HEK293 (cell line): Measurements from ENCODE around the gene CACNA2D4.

ENCODE experiments used
- CTCF ChIA-PET: fragments of 350-600 bp; formaldehyde crosslinking; extraction: SDS; loops from one replicate; lab custom pipeline; 2021; ENCODE audit warnings: antibody characterized with exemption; lab: Yijun Ruan, JAX
- POLR2A ChIA-PET: fragments of 300-600 bp; formaldehyde crosslinking; extraction: SDS; loops from one replicate; lab custom pipeline; 2020; ENCODE audit warnings: antibody characterized with exemption, inconsistent platforms; lab: Yijun Ruan, JAX
- H3K27ac ChIP-seq: fragments of 200-500 bp; sonication (Bioruptor generic); 2 replicates; pipeline ENCODE4 v1.5.1; 2014; ENCODE audit warnings: low read depth, low read length, control low read depth, inconsistent platforms; ENCODE audit errors: extremely low read depth
- H3K36me3 ChIP-seq, 2 experiments: fragments of 200-500 bp in 1 of 2; sonication (Bioruptor generic) in 1 of 2; 1 replicate in 1 of 2; 2 replicates in 1 of 2; pipeline ENCODE4 v1.5.1; 2014 to 2017; ENCODE audit warnings: inconsistent platforms in 2 of 2, low read length in 2 of 2; ENCODE audit not compliant: control insufficient read depth in 2 of 2, insufficient read depth in 1 of 2
- H3K4me1 ChIP-seq: fragments of 200-500 bp; sonication (Bioruptor generic); 2 replicates; pipeline ENCODE4 v1.5.1; 2014; ENCODE audit warnings: mild to moderate bottlenecking, low read length, inconsistent platforms; ENCODE audit not compliant: control insufficient read depth, insufficient read depth
- H3K4me3 ChIP-seq: 2 replicates; pipeline ENCODE4 v1.5.1; 2011; ENCODE audit warnings: low read depth, mild to moderate bottlenecking, control low read depth, low read length, moderate library complexity
- H3K9me3 ChIP-seq: fragments of 200-500 bp; sonication (Bioruptor generic); 2 replicates; pipeline ENCODE4 v1.5.1; 2014; ENCODE audit warnings: low read depth, low read length, inconsistent platforms; ENCODE audit not compliant: control insufficient read depth, insufficient read depth
- CTCF ChIP-seq: fragments of 450-650 bp; formaldehyde crosslinking; IDR thresholded peaks from 2 replicates; pipeline ENCODE4 v1.5.1; 2016; ENCODE audit warnings: missing biosample characterization, missing genetic modification characterization
- PRDM6 ChIP-seq: fragments of 450-650 bp; formaldehyde crosslinking; IDR thresholded peaks from 2 replicates; pipeline ENCODE4 v1.5.1; 2017; ENCODE audit warnings: missing biosample characterization, missing genetic modification characterization
- SALL2 ChIP-seq: fragments of 450-650 bp; formaldehyde crosslinking; IDR thresholded peaks from 2 replicates; pipeline ENCODE4 v1.5.0; 2017; ENCODE audit warnings: missing biosample characterization, mild to moderate bottlenecking, missing genetic modification characterization, borderline replicate concordance
- ZBTB8A ChIP-seq: fragments of 450-650 bp; formaldehyde crosslinking; IDR thresholded peaks from 2 replicates; pipeline ENCODE4 v1.5.1; 2016; ENCODE audit warnings: missing biosample characterization, missing genetic modification characterization
- ZIC2 ChIP-seq: fragments of 450-650 bp; formaldehyde crosslinking; IDR thresholded peaks from 2 replicates; pipeline ENCODE4 v1.5.1; 2016; ENCODE audit warnings: missing biosample characterization, missing genetic modification characterization
- ZNF223 ChIP-seq: fragments of 450-650 bp; formaldehyde crosslinking; IDR thresholded peaks from 2 replicates; pipeline ENCODE4 v1.5.1; 2016; ENCODE audit warnings: missing biosample characterization, missing genetic modification characterization
- ZNF239 ChIP-seq: fragments of 450-650 bp; formaldehyde crosslinking; IDR thresholded peaks from 2 replicates; pipeline ENCODE4 v1.5.1; 2016; ENCODE audit warnings: missing biosample characterization, missing genetic modification characterization
- ZNF548 ChIP-seq: fragments of 450-650 bp; formaldehyde crosslinking; IDR thresholded peaks from 2 replicates; pipeline ENCODE4 v1.5.1; 2016; ENCODE audit warnings: missing biosample characterization, missing genetic modification characterization
- ZNF571 ChIP-seq: fragments of 450-650 bp; formaldehyde crosslinking; IDR thresholded peaks from 2 replicates; pipeline ENCODE4 v1.5.0; 2017; ENCODE audit warnings: missing biosample characterization, missing genetic modification characterization
- ZNF837 ChIP-seq: fragments of 450-650 bp; formaldehyde crosslinking; IDR thresholded peaks from 2 replicates; pipeline ENCODE4 v1.5.1; 2016; ENCODE audit warnings: missing biosample characterization, missing genetic modification characterization
- TF ChIP-seq, protein P1 (sequence below): fragments of 450-650 bp; formaldehyde crosslinking; IDR thresholded peaks from 2 replicates; pipeline ENCODE4 v1.5.1; 2016; ENCODE audit warnings: missing biosample characterization, missing genetic modification characterization, borderline replicate concordance

CACNA2D4 gene

DNA sequence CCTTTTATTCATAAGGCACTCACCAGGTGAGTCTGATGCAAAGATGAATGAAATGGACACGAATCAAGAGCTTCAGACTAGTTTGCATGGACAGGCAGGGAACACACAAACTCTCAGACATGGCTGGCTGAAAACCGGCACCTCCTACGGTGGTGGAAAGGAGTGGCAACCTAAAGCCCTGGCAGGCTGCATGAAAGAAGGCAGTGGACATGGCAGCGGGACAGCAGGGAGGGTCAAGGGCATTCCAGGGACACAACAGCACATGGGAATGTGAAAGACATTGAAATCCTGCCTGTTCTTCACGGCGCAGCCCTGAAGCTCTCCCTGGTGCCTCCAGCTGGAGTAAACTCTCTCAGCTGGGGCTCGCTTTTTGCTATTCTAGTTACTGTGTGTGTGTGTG, 114.7 kb downstream of the CACNA2D4 start:
- Histone ChIP-seq H3K4me3 (no peak overlapping the region), H3K9me3 (no peaks in the 10 kb centered on the region), H3K4me1 (no peaks in the 10 kb centered on the region), H3K36me3 (no peaks in the 10 kb centered on the region), H3K27ac (no peak overlapping the region)
- CTCF ChIA-PET, result interaction anchor here (0.6 to 5.1 kb wide), 4 partner anchors 12 to 481 kb away, joined by 3 to 22 read pairs (median 4); no protein-coding TSS in a partner anchor
- POLR2A ChIA-PET, result no interaction called here
- TF ChIP-seq ZNF223 (tag by site-specific recombination), result no peak
- TF ChIP-seq, protein P1, sequence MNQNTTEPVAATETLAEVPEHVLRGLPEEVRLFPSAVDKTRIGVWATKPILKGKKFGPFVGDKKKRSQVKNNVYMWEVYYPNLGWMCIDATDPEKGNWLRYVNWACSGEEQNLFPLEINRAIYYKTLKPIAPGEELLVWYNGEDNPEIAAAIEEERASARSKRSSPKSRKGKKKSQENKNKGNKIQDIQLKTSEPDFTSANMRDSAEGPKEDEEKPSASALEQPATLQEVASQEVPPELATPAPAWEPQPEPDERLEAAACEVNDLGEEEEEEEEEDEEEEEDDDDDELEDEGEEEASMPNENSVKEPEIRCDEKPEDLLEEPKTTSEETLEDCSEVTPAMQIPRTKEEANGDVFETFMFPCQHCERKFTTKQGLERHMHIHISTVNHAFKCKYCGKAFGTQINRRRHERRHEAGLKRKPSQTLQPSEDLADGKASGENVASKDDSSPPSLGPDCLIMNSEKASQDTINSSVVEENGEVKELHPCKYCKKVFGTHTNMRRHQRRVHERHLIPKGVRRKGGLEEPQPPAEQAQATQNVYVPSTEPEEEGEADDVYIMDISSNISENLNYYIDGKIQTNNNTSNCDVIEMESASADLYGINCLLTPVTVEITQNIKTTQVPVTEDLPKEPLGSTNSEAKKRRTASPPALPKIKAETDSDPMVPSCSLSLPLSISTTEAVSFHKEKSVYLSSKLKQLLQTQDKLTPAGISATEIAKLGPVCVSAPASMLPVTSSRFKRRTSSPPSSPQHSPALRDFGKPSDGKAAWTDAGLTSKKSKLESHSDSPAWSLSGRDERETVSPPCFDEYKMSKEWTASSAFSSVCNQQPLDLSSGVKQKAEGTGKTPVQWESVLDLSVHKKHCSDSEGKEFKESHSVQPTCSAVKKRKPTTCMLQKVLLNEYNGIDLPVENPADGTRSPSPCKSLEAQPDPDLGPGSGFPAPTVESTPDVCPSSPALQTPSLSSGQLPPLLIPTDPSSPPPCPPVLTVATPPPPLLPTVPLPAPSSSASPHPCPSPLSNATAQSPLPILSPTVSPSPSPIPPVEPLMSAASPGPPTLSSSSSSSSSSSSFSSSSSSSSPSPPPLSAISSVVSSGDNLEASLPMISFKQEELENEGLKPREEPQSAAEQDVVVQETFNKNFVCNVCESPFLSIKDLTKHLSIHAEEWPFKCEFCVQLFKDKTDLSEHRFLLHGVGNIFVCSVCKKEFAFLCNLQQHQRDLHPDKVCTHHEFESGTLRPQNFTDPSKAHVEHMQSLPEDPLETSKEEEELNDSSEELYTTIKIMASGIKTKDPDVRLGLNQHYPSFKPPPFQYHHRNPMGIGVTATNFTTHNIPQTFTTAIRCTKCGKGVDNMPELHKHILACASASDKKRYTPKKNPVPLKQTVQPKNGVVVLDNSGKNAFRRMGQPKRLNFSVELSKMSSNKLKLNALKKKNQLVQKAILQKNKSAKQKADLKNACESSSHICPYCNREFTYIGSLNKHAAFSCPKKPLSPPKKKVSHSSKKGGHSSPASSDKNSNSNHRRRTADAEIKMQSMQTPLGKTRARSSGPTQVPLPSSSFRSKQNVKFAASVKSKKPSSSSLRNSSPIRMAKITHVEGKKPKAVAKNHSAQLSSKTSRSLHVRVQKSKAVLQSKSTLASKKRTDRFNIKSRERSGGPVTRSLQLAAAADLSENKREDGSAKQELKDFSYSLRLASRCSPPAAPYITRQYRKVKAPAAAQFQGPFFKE (tag by site-specific recombination), result peak; percentile 49; the same call in 1 of the 2 replicates
- TF ChIP-seq ZNF239 (tag by site-specific recombination), result no peak
- TF ChIP-seq ZNF837, result no peak
- TF ChIP-seq, all 188 proteins: peak for 1

DNA sequence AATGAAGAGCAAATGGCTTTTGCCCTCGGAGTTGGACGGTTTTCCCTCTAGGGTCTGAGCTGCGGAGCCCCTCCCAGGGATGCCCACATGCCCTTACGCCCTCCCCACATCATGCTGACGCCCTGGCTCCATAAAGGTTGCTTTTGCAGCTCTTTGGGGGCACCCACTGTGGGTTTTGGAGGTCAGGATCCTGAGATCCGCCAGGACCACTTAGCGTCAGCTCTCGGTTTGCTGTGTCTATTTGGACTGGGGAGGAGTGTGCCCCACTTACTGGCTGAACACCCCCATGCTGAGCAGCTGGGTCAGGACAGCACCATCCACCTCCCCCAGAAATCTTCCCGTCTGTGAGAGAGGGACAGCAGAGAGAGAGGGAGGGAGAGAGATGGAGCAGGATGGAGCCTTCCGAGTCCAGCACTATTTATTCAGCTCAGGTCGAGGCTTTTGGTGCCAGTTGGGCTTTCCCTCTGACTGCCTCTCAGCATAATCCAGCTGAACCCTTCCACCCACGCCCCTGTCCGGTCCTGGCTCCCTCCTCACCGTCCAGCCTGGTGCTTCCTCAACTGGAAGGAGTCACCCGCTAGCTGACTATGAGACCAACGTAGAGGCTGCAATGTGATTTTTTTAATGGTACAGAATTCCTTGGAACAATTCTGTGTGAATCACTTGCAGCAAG, 117.0 kb downstream of the CACNA2D4 start:
- Histone ChIP-seq H3K4me1 (no peaks in the 10 kb centered on the region), H3K9me3 (no peaks in the 10 kb centered on the region), H3K27ac (no peak overlapping the region), H3K36me3 (no peaks in the 10 kb centered on the region)
- TF ChIP-seq PRDM6 (tag by site-specific recombination), result no peak
- no peak for TF ChIP-seq SALL2 (tag by site-specific recombination)
- TF ChIP-seq, all 188 proteins: peak for 0
- POLR2A ChIA-PET, result no interaction called here
- CTCF ChIA-PET, result interaction anchor here (0.5 to 5.1 kb wide), 7 partner anchors 10 to 990 kb away, joined by 3 to 22 read pairs (median 3); no protein-coding TSS in a partner anchor
- H3K4me3 ChIP-seq, result no peak overlapping the region

DNA sequence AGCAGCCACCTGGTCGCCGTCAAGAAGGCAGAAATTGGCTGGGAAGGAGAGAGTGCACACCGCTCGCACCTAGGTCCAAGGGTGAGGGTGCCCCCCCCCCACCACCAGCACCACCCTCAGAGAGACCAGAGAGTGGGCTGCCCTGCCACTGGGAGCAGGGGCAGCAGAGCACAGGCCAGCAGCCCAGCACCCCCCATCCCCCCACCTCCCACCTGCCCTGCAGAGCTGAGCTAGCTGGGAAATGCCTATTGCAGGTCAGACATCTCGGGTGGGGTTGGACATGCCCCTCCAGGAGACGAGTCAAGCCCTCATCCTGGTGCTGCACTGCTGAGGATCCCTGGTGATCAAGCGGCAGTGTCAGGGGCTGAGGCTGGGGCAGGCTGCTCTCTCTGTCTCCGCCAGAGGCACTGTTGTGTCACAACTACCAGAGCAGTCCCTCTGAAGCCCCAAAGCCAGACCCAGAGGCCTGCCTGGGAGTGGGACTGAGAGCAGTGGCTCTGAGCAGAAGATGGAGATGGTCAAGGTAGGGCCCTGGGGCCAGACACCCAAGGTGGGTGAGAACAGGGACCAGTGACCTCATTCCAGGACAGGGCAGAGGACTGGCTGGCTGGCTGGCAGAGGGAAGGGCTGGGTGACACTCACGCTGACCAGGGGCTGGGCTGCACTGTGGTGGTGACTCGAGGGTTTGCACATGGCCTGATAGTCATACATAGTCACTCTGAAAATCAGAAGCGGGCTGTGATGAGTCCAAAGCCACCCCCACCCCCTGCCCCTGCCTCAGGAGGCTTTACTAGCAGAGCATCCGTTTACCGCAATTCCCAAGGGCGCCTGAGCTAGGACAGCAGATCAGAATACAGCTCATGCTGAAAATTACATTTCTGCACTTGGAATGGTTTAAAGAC, 117.8 kb downstream of the CACNA2D4 start:
- Histone ChIP-seq H3K4me3 (no peak overlapping the region), H3K4me1 (no peaks in the 10 kb centered on the region; the same call in 1 of the 2 replicates), H3K27ac (no peak overlapping the region), H3K9me3 (no peaks in the 10 kb centered on the region), H3K36me3 (no peaks in the 10 kb centered on the region)
- TF ChIP-seq ZBTB8A (tag by site-specific recombination), result no peak
- no peak for TF ChIP-seq ZNF548 (tag by site-specific recombination)
- TF ChIP-seq ZNF571 (tag by site-specific recombination), result no peak
- TF ChIP-seq ZIC2 (tag by site-specific recombination), result peak; percentile 32; the same call in 1 of the 2 replicates
- TF ChIP-seq CTCF (tag by site-specific recombination), result peak; percentile 63
- CTCF ChIA-PET, result interaction anchor here (0.5 to 5.1 kb wide), 8 partner anchors 9 to 989 kb away, joined by 3 to 22 read pairs (median 3); no protein-coding TSS in a partner anchor
- POLR2A ChIA-PET, result interaction anchor here (0.7 kb wide), 1 partner anchor 164 kb away, joined by 5 read pairs; no protein-coding TSS in a partner anchor
